Fibroblast of the aortic adventitia (primary cell): ENCODE measurements around the gene TMEM198. TPM values are rescaled to one million over a fixed set of nuclear protein-coding genes. Genes with fewer than 3 reads are reported as not detected.

Experiments
- DNase-seq: peaks from one replicate; pipeline ENCODE4 v3.0.0-alpha.2; 2010; ENCODE audit warnings: low read depth
- H3K4me3 ChIP-seq: 2 replicates; pipeline ENCODE4 v1.5.1; 2011; ENCODE audit warnings: low read depth, mild to moderate bottlenecking, control low read depth, low read length, moderate library complexity
- CTCF ChIP-seq: IDR thresholded peaks from 2 replicates; pipeline ENCODE4 v1.5.1; 2011; ENCODE audit warnings: mild to moderate bottlenecking, low read length, control low read depth, inconsistent platforms; ENCODE audit not compliant: insufficient read depth
- total RNA-seq: library from RNA; depleted of rRNA; stranded (reverse); fragments of >200 nt; gene quantifications from 2 replicates; pipeline ENCODE4 v1.2.3, GENCODE V29; 2012; ENCODE audit warnings: low replicate concordance

The TMEM198 gene
- total RNA-seq, 1 donor, result 1.1 TPM

DNA sequence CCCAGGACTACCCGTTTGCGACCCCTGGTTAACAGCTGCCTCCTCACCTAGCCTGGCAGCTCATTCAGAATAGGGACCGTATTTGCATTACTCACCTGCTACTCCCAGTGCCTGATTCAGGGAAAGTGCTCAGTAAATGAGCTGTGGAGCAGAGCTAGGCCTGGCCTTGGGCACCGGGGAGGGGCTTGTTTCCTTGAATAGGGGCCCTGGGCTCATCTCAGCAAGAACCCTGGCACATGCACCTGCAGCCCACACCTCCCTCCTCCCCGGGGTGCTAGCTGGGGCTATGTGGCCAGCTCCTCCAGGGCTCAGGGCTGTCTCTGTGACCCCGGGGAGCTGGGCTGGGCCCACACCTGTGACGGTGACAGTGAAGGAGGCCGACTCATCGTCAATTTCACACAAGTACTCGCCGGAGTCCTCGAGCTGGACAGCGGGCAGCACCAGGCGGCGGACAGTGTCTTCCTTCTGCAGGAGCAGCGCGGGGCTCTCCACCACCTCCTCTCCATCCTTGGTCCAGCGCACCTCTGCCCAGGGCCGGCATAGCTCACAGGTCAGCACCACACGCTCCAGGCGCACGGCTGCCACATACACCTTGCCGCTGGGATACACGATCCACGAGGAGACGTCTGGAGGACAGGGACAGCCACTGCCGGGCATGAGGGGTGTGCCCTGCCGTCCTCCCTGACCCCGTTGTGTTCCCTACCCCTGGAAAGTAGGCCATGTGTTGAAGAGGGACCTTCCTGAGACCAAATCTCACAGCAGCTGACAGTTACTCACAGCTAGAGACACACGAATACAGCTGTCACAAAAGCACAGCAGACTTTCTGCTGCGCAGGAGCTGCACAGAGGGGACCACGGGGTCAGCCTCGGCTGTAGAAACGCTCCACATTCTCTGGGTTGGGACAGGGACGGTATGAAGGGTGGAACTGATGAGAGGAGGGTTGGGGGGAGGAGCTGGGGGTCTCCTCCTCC is 18.5 kb downstream of the TMEM198 start:
- TF ChIP-seq CTCF, result no peak
- no peak for DNase-seq
- H3K4me3 ChIP-seq, result no peak overlapping the region

GRCh38 chr2:219563271-219563928 is 19.6 kb downstream of the TMEM198 start:
- TF ChIP-seq CTCF, result no peak
- no peak overlapping the region for H3K4me3 ChIP-seq
- no peak for DNase-seq

- TF ChIP-seq CTCF, result no peak
- no peak overlapping the region for H3K4me3 ChIP-seq
- no peak for DNase-seq
These were observed 21.6 kb downstream of the TMEM198 start for GRCh38 chr2:219565130-219566080.

DNA sequence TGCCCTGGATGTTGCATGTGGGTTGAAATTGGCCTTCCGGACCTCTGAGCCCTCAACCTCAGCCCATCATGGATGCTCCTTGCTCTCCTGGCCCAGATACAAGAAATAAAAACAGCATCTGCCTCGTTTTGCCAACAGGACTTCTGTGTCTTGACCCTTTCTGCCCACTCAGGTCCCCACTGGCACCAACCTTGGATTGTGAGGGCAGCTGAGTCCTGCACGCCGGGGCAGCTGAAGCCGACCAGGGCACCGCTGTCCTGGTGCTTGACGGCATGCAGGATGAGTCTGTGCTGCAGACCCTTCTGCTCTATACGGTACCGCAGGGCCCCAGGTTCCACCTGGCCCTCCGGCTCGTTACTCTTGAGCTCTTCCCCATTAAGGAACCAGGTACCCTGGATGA is 22.8 kb downstream of the TMEM198 start:
- TF ChIP-seq CTCF, result no peak
- no peak for DNase-seq
- no peak overlapping the region for H3K4me3 ChIP-seq

DNA sequence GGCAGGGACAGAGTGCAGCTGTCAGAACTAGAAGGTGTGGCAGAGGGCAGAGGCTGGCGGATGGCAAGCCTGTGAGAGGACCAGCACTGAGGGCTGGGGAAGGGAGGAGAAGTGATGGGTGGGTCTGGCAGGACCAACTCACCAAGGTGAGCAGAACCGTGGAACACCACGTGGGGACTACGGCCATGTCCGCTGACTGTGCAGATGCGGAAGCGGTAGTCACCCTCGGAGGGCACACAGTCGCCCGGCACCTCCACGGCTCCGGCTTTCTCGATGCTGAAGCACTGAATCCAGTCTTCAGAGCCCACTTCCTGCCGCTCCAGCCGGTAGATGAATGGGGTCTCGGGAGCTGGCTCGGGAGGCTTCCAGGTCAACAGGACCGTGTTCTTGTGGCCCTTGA is 23.3 kb downstream of the TMEM198 start:
- TF ChIP-seq CTCF, result no peak
- no peak for DNase-seq
- no peak overlapping the region for H3K4me3 ChIP-seq

- no peak for TF ChIP-seq CTCF
- H3K4me3 ChIP-seq, result no peak overlapping the region
- DNase-seq, result no peak
These were observed 24.0 kb downstream of the TMEM198 start for GRCh38 chr2:219567791-219568361.
